Keratinocyte (primary cell): Measurements from ENCODE around the gene SLC2A4RG. TPM values are rescaled to one million over a fixed set of nuclear protein-coding genes. Genes with fewer than 3 reads are reported as not detected.

Source experiments
- DNase-seq: peaks from one replicate; pipeline ENCODE4 v3.0.0-alpha.2; 2011; ENCODE audit warnings: low read depth, missing footprints, low spot score
- FAIRE-seq: peaks from 2 replicates; lab custom pipeline; 2011; peaks lifted over from hg19 to GRCh38; lab: Jason Lieb, UNC
- H2AFZ ChIP-seq: 2 replicates; pipeline ENCODE4 v1.6.0; 2012; ENCODE audit warnings: low read length, control low read depth, inconsistent platforms; ENCODE audit not compliant: control insufficient read depth
- H3K27ac ChIP-seq: 2 replicates; pipeline ENCODE4 v1.5.1; 2011; ENCODE audit warnings: low read length; ENCODE audit not compliant: control insufficient read depth, insufficient read depth
- H3K27me3 ChIP-seq: 3 replicates; pipeline ENCODE4 v1.6.0; 2011; ENCODE audit warnings: low read length; ENCODE audit not compliant: control insufficient read depth, insufficient read depth; ENCODE audit errors: extremely low read depth
- H3K36me3 ChIP-seq, 2 experiments: 2 replicates in 1 of 2; 3 replicates in 1 of 2; pipeline ENCODE4 v1.5.1; 2011; ENCODE audit warnings: low read length in 2 of 2, mild to moderate bottlenecking in 1 of 2; ENCODE audit not compliant: control insufficient read depth in 2 of 2, insufficient read depth in 2 of 2; ENCODE audit errors: extremely low read depth in 1 of 2
- H3K4me1 ChIP-seq: 3 replicates; pipeline ENCODE4 v1.5.1; 2011; ENCODE audit warnings: low read length; ENCODE audit not compliant: control insufficient read depth, insufficient read depth; ENCODE audit errors: extremely low read depth
- H3K4me2 ChIP-seq: 3 replicates; pipeline ENCODE4 v1.6.0; 2011; ENCODE audit warnings: low read depth, low read length; ENCODE audit not compliant: control insufficient read depth, insufficient read depth; ENCODE audit errors: extremely low read depth
- H3K4me3 ChIP-seq, 3 experiments: fragments of 200-600 bp in 1 of 3; sonication (generic) in 1 of 3; 2 replicates in 2 of 3; 3 replicates in 1 of 3; pipeline ENCODE4 v1.5.1; 2011 to 2016; ENCODE audit warnings: low read length in 3 of 3, mild to moderate bottlenecking in 3 of 3, control low read depth in 2 of 3, inconsistent platforms in 1 of 3, low read depth in 1 of 3, mixed read lengths in 1 of 3, mixed run types in 1 of 3, moderate library complexity in 1 of 3; ENCODE audit not compliant: control insufficient read depth in 2 of 3, insufficient read depth in 2 of 3; ENCODE audit errors: extremely low read depth in 1 of 3
- H3K79me2 ChIP-seq: 2 replicates; pipeline ENCODE4 v1.6.0; 2012; ENCODE audit warnings: low read length; ENCODE audit not compliant: control insufficient read depth, insufficient read depth
- H3K9ac ChIP-seq: 3 replicates; pipeline ENCODE4 v1.6.0; 2011; ENCODE audit warnings: low read length; ENCODE audit not compliant: control insufficient read depth, insufficient read depth; ENCODE audit errors: extremely low read depth
- H3K9me1 ChIP-seq: 3 replicates; pipeline ENCODE4 v1.6.0; 2011; ENCODE audit warnings: low read length; ENCODE audit not compliant: control insufficient read depth, insufficient read depth; ENCODE audit errors: extremely low read depth
- H3K9me3 ChIP-seq: 2 replicates; pipeline ENCODE4 v1.5.1; 2012; ENCODE audit warnings: low read depth, low read length; ENCODE audit not compliant: control insufficient read depth
- H4K20me1 ChIP-seq: 3 replicates; pipeline ENCODE4 v1.6.0; 2011; ENCODE audit warnings: low read length; ENCODE audit not compliant: control insufficient read depth, insufficient read depth; ENCODE audit errors: extremely low read depth
- CTCF ChIP-seq, 3 experiments: IDR thresholded peaks in 1 of 3; conservative IDR thresholded peaks in 1 of 3; optimal IDR thresholded peaks in 1 of 3; 2 replicates in 2 of 3; 3 replicates in 1 of 3; pipeline versions ENCODE3 to v1.5.1; 2011; ENCODE audit warnings: low read length in 3 of 3, mild to moderate bottlenecking in 3 of 3, moderate library complexity in 2 of 3, control low read depth in 1 of 3, inconsistent platforms in 1 of 3; ENCODE audit not compliant: insufficient read depth in 2 of 3; ENCODE audit errors: extremely low read depth in 1 of 3
- EZH2 ChIP-seq: IDR thresholded peaks from one replicate; pipeline ENCODE4 v1.6.1; 2012; ENCODE audit warnings: inconsistent platforms, mild to moderate bottlenecking, low read length, moderate library complexity
- dilution Hi-C: fragments of 300-500 bp; cut with MboI; formaldehyde crosslinking; loops from one replicate; pipeline ENCODE4 v1.7.0; 2020; ENCODE audit warnings: low sequenced_read_pairs; ENCODE audit not compliant: extremely low pct_ligation_motif_present
- polyA plus RNA-seq, 5 experiments: library from polyadenylated mRNA; depleted of rRNA in 3 of 5; stranded (reverse) in 3 of 5; stranded (forward) in 1 of 5; unstranded in 1 of 5; fragments of >200 nt; gene quantifications; 1 replicate in 1 of 5; 2 replicates in 3 of 5; 3 replicates in 1 of 5; pipeline versions ENCODE4 v1.2.1 to v1.2.3, GENCODE V29; 2011 to 2012; ENCODE audit warnings: missing spikeins in 2 of 5, low read depth in 1 of 5, low replicate concordance in 1 of 5
- small RNA-seq, 3 experiments: library from RNA; depleted of rRNA; stranded (forward); fragments of <200 nt; gene quantifications; one replicate each; pipeline ENCODE3, GENCODE V24; 2012; ENCODE audit warnings: low read depth in 3 of 3, low replicate concordance in 1 of 3; ENCODE audit not compliant: insufficient read length in 3 of 3

SLC2A4RG gene
- polyA plus RNA-seq, 1 donor (not counting 4 experiments of a cell fraction or from before 2014, with no cell fraction given) = 23.5 TPM

DNA sequence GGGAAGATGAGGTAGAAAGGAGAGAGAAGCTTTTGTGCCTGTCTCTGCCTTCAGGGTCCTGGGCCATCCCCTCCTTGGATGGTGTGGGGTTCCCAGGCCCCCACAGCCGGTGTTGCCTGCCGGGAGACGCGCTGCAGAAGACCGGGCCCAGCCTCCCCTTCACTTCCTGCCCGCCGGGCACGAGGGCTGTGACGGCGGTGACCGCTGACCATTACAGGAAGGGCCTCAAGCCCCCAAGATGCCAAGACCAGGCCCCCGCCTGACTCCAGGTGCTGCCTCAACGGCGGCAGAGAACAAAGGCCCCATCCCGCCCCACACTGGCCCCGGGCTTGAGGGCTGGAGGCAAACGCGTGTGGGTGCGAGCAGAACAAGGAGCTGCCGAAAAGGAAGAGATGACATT, 53.3 kb downstream of the SLC2A4RG start:
- no peak overlapping the region for H3K27ac ChIP-seq
- H3K4me3 ChIP-seq = no peak overlapping the region
- no peak overlapping the region for H3K9ac ChIP-seq
- peaks cover 10% of the 10 kb centered on the region for H3K27me3 ChIP-seq
- no peaks in the 10 kb centered on the region for H3K4me1 ChIP-seq
- no peaks in the 10 kb centered on the region for H3K9me3 ChIP-seq
- no peak for DNase-seq
- no peak overlapping the region for H2AFZ ChIP-seq
- dilution Hi-C loops = no loop called here
- no peaks in the 10 kb centered on the region for H3K36me3 ChIP-seq
- H3K4me2 ChIP-seq = no peak overlapping the region
- no peak for TF ChIP-seq EZH2
- no peak for TF ChIP-seq CTCF (optimal IDR thresholded peaks at IDR 0.05 in 1 of 3, IDR thresholded peaks at IDR 0.05 in 1 of 3, conservative IDR thresholded peaks at IDR 0.05 in 1 of 3; ENCODE audit: extremely low read depth in 1 of 3, insufficient read depth in 2 of 3, low read length in 3 of 3)
- H3K79me2 ChIP-seq = no peaks in the 10 kb centered on the region
- FAIRE-seq = no peak
- no peaks in the 10 kb centered on the region for H4K20me1 ChIP-seq
- no peaks in the 10 kb centered on the region for H3K9me1 ChIP-seq

Small RNA genes within 50 kb of the gene (small RNA-seq; reads per million reads assigned to genes)
- gene LIME1 = 0 reads per million in 3 experiments
- 0 reads per million in 3 experiments for gene TNFRSF6B

Other genes starting within 250 kb of the SLC2A4RG start
- 0.12 to 0.77 TPM (median 0.31 TPM) in 3 replicates for gene EEF1A2, start 240.7 kb upstream of the SLC2A4RG start, polyA plus RNA-seq
- gene PPDPF, start 219.0 kb upstream of the SLC2A4RG start, polyA plus RNA-seq = 8.8 to 68.4 TPM (median 16.4 TPM) in 3 replicates
- gene PTK6, start 202.4 kb upstream of the SLC2A4RG start, polyA plus RNA-seq = 28.5 to 38.9 TPM (median 37.0 TPM) in 3 replicates
- 0.10 to 0.32 TPM (median 0.14 TPM) in 3 replicates for gene SRMS, start 192.0 kb upstream of the SLC2A4RG start, polyA plus RNA-seq
- gene FNDC11, start 185.6 kb upstream of the SLC2A4RG start, polyA plus RNA-seq = 0.48 to 0.84 TPM (median 0.55 TPM) in 3 replicates
- 14.8 to 29.0 TPM (median 24.3 TPM) in 3 replicates for gene HELZ2, start 165.5 kb upstream of the SLC2A4RG start, polyA plus RNA-seq
- gene GMEB2, start 112.7 kb upstream of the SLC2A4RG start, polyA plus RNA-seq = 5.1 to 8.4 TPM (median 6.2 TPM) in 3 replicates
- 9.2 to 12.0 TPM (median 10.5 TPM) in 3 replicates for gene STMN3, start 86.4 kb upstream of the SLC2A4RG start, polyA plus RNA-seq
- 7.7 to 12.4 TPM (median 11.2 TPM) in 3 replicates for gene RTEL1, start 81.5 kb upstream of the SLC2A4RG start, polyA plus RNA-seq
- gene TNFRSF6B, start 43.1 kb upstream of the SLC2A4RG start, polyA plus RNA-seq = 51.9 to 151 TPM (median 58.1 TPM) in 3 replicates
- gene ARFRP1, start 31.8 kb upstream of the SLC2A4RG start, polyA plus RNA-seq = 29.7 to 37.4 TPM (median 30.4 TPM) in 3 replicates
- 7.8 to 13.5 TPM (median 12.2 TPM) in 3 replicates for gene ZGPAT, start 31.7 kb upstream of the SLC2A4RG start, polyA plus RNA-seq
- gene LIME1, start 3.1 kb upstream of the SLC2A4RG start, polyA plus RNA-seq = 0.60 to 3.5 TPM (median 0.75 TPM) in 3 replicates
- gene ZBTB46, start 91.5 kb downstream of the SLC2A4RG start, polyA plus RNA-seq = 0.12 to 0.18 TPM (median 0.13 TPM) in 3 replicates
- not detected in 3 replicates for gene ABHD16B, start 121.7 kb downstream of the SLC2A4RG start, polyA plus RNA-seq
- gene TPD52L2, start 125.5 kb downstream of the SLC2A4RG start, polyA plus RNA-seq = 177 to 208 TPM (median 200 TPM) in 3 replicates
- 43.7 to 62.0 TPM (median 59.0 TPM) in 3 replicates for gene DNAJC5, start 155.3 kb downstream of the SLC2A4RG start, polyA plus RNA-seq
- 24.1 to 42.2 TPM (median 28.7 TPM) in 3 replicates for gene UCKL1, start 216.6 kb downstream of the SLC2A4RG start, polyA plus RNA-seq
- 2.4 to 4.4 TPM (median 3.8 TPM) in 3 replicates for gene ZNF512B, start 230.2 kb downstream of the SLC2A4RG start, polyA plus RNA-seq
- 0.45 to 0.93 TPM (median 0.75 TPM) in 3 replicates for gene SAMD10, start 239.9 kb downstream of the SLC2A4RG start, polyA plus RNA-seq
- gene PRPF6, start 241.4 kb downstream of the SLC2A4RG start, polyA plus RNA-seq = 24.5 to 32.8 TPM (median 30.5 TPM) in 3 replicates